ENCODE results near the gene TIGD4. TPM values are rescaled to one million over a fixed set of nuclear protein-coding genes. Genes with fewer than 3 reads are reported as not detected.

Gene TIGD4
- total RNA-seq, 1 experiment from 2014 or later = 0.92 TPM

DNA sequence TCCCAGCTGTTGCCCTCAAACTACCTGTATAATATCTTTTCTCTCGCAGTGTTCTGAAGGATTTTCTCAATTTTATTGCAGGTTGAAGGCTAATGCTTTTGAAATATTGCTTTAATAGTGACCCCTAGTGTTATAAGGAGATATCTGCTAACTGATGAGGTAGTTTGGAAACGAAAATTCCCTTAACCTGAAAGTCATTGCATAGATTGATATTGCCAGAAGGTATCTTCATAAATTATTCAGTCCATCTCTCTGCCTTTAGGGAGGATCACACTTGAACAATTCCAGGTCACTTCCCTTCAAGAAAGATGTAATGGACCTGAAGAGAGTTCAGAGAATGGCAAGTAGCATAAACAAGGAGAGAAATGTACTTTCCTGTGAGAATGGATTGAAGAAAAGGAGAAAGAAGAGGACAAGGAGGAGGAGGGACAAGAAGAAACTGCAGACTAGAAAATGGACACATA, 44.1 kb downstream of the TIGD4 start:
- Mint-ChIP-seq H3K9me3 (ENCODE audit: low read depth, unreplicated experiment) (no peaks in the 10 kb centered on the region), H3K27me3 (ENCODE audit: unreplicated experiment) (no peaks in the 10 kb centered on the region), H3K27ac (ENCODE audit: unreplicated experiment) (no peak overlapping the region), H3K36me3 (ENCODE audit: insufficient read depth, unreplicated experiment) (no peaks in the 10 kb centered on the region), H3K4me1 (ENCODE audit: low read depth, unreplicated experiment) (peaks cover 24% of the 10 kb centered on the region), H3K4me3 (ENCODE audit: low read depth, unreplicated experiment) (no peak overlapping the region)
- CTCF ChIA-PET = interaction anchor here (1.5 kb wide), 1 partner anchor 57 kb away, joined by 3 read pairs; no protein-coding TSS in a partner anchor
- TF ChIP-seq, protein P1, sequence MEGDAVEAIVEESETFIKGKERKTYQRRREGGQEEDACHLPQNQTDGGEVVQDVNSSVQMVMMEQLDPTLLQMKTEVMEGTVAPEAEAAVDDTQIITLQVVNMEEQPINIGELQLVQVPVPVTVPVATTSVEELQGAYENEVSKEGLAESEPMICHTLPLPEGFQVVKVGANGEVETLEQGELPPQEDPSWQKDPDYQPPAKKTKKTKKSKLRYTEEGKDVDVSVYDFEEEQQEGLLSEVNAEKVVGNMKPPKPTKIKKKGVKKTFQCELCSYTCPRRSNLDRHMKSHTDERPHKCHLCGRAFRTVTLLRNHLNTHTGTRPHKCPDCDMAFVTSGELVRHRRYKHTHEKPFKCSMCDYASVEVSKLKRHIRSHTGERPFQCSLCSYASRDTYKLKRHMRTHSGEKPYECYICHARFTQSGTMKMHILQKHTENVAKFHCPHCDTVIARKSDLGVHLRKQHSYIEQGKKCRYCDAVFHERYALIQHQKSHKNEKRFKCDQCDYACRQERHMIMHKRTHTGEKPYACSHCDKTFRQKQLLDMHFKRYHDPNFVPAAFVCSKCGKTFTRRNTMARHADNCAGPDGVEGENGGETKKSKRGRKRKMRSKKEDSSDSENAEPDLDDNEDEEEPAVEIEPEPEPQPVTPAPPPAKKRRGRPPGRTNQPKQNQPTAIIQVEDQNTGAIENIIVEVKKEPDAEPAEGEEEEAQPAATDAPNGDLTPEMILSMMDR (IDR thresholded peaks at IDR 0.05; ENCODE audit: unreplicated experiment) = no peak
- intact Hi-C loops (cut with micrococcal nuclease; ENCODE audit: unreplicated experiment) = loop anchor here (2.0 to 10.0 kb wide), 5 partner anchors 53 to 331 kb away; no protein-coding TSS in a partner anchor
- DNase-seq = no peak
- no TSS peak for BruUV-seq (replicated peaks)

DNA sequence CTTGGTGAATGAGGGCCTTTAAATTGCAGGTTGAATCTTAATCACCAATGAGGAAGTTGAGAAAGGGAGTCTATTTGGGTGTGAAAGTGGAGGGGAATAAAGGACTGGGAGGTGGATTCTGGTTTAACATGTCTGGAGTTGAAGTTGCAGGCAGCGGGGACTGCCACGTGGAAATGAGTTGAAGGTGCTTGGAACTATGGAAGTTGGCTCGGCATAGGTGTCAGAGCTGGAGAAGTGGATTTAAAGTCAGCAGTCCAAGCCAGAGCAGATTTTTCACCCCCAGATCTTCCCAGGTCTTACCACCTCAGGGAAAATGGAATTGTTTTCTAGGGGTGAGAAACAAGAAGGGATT, 44.9 kb downstream of the TIGD4 start:
- intact Hi-C loops (cut with micrococcal nuclease; ENCODE audit: unreplicated experiment) = loop anchor here (2.0 to 10.0 kb wide), 5 partner anchors 52 to 330 kb away; no protein-coding TSS in a partner anchor
- Mint-ChIP-seq H3K36me3 (ENCODE audit: insufficient read depth, unreplicated experiment) (no peaks in the 10 kb centered on the region), H3K4me3 (ENCODE audit: low read depth, unreplicated experiment) (no peak overlapping the region), H3K9me3 (ENCODE audit: low read depth, unreplicated experiment) (no peaks in the 10 kb centered on the region), H3K27me3 (ENCODE audit: unreplicated experiment) (no peaks in the 10 kb centered on the region), H3K4me1 (ENCODE audit: low read depth, unreplicated experiment) (peaks cover 24% of the 10 kb centered on the region), H3K27ac (ENCODE audit: unreplicated experiment) (peak overlapping the region; percentile 30)
- no TSS peak for BruUV-seq (replicated peaks)
- no peak for DNase-seq
- CTCF ChIA-PET = interaction anchor here (1.5 kb wide), 1 partner anchor 56 kb away, joined by 3 read pairs; no protein-coding TSS in a partner anchor
- TF ChIP-seq, protein P1 (IDR thresholded peaks at IDR 0.05; ENCODE audit: unreplicated experiment) = no peak

DNA sequence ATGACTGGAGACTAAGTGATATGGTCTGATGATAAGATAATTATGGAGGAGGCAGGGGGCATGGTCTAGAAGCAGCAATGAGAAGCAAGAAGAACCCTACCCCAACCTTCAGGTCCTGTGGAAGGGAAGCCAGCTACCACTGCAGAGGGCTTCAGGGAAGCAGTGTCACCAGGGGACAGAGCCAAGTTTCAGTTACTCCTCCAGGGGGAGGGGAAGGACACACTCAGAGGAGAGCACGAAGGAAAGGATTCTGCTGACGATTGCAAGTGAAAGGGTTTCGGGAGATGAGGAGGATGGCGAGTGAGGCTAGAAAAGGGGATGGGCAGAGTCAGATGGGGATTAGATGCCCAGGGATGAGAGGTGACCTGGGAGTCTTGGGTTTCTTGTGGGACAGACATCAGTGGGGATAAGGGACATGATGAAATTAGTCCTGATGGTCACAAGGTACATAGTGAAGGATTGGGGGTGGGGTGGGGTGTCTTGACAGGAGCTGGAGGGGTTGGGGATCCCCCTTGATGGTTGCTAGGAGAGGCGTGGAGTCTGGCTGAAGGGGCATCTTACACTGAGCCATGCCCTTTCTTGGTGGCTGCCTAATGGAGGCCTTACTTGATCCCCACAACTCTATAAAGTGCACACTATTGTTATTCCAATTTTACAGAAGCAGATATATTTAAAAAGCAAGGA, 45.4 kb downstream of the TIGD4 start:
- intact Hi-C loops (cut with micrococcal nuclease; ENCODE audit: unreplicated experiment) = loop anchor here (2.0 to 10.0 kb wide), 2 partner anchors 93 to 329 kb away; no protein-coding TSS in a partner anchor
- Mint-ChIP-seq H3K4me1 (ENCODE audit: low read depth, unreplicated experiment) (peaks cover 21% of the 10 kb centered on the region), H3K27ac (ENCODE audit: unreplicated experiment) (peak overlapping the region; percentile 30), H3K4me3 (ENCODE audit: low read depth, unreplicated experiment) (no peak overlapping the region), H3K27me3 (ENCODE audit: unreplicated experiment) (no peaks in the 10 kb centered on the region), H3K9me3 (ENCODE audit: low read depth, unreplicated experiment) (no peaks in the 10 kb centered on the region), H3K36me3 (ENCODE audit: insufficient read depth, unreplicated experiment) (no peaks in the 10 kb centered on the region)
- CTCF ChIA-PET = no interaction called here
- no TSS peak for BruUV-seq (replicated peaks)
- TF ChIP-seq, protein P1 (IDR thresholded peaks at IDR 0.05; ENCODE audit: unreplicated experiment) = no peak
- no peak for DNase-seq

DNA sequence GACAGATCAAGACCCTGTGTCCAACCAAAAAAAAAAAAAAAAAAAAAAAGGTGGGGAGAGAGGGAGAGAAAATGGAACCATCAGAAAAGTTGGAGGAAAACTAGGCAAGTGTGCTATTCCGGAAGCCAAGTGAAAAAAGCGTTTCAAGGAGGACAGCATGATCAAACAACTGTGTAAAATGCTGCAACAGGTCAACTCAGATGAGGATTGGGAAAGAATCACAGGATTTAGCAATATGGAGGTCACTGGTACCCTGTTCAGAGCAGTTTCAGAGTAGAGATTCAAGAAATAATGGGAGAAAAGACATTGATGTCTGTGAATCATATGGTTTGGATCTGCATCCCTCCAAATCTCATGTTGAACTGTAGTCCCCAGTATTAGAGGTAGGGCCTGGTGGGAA, 47.5 kb downstream of the TIGD4 start:
- H3K4me3 Mint-ChIP-seq (ENCODE audit: low read depth, unreplicated experiment) = no peak overlapping the region
- H3K27ac Mint-ChIP-seq (ENCODE audit: unreplicated experiment) = no peak overlapping the region
- BruUV-seq (replicated peaks) = no TSS peak
- peaks cover 8% of the 10 kb centered on the region for H3K4me1 Mint-ChIP-seq (ENCODE audit: low read depth, unreplicated experiment)
- DNase-seq = no peak
- TF ChIP-seq, protein P1 (IDR thresholded peaks at IDR 0.05; ENCODE audit: unreplicated experiment) = no peak
- intact Hi-C loops (cut with micrococcal nuclease; ENCODE audit: unreplicated experiment) = loop anchor here (10.0 kb wide), 1 partner anchor 327 kb away; no protein-coding TSS in a partner anchor
- no peaks in the 10 kb centered on the region for H3K27me3 Mint-ChIP-seq (ENCODE audit: unreplicated experiment)
- CTCF ChIA-PET = no interaction called here
- H3K9me3 Mint-ChIP-seq (ENCODE audit: low read depth, unreplicated experiment) = no peaks in the 10 kb centered on the region
- no peaks in the 10 kb centered on the region for H3K36me3 Mint-ChIP-seq (ENCODE audit: insufficient read depth, unreplicated experiment)

Data from Calu3 (cell line).